ENCODE data around the gene SLC16A3.

SLC16A3 gene

DNA sequence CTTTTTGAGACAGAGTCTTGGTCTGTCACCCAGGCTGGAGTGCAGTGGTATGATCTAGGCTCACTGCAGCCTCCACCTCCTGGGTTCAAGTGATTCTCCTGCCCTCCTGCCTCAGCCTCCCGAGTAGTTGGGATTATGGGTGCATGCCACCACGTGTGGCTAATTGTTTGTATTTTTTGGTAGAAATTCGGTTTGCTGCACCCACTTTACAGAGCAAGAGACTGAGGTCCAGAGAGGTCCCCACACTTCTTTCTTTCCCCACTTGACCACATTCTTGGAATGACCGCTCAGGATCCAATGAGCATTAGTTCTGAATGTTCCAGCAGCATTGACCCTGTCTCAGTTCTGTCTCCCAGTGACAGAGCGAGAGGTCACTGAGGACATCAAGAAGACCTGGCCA lies 5.3 kb upstream of the SLC16A3 start:
- DNase-seq (ENCODE audit: low spot score), result no peak

GRCh38 chr17:82224666-82225065 lies 4.2 kb upstream of the SLC16A3 start:
- DNase-seq (ENCODE audit: low spot score), result no peak

- DNase-seq (ENCODE audit: low spot score), result no peak
These were observed 3.3 kb upstream of the SLC16A3 start for GRCh38 chr17:82225368-82226029.

GRCh38 chr17:82226146-82226808 lies 2.6 kb upstream of the SLC16A3 start:
- DNase-seq (ENCODE audit: low spot score), result no peak

GRCh38 chr17:82226809-82227628 lies 1.8 kb upstream of the SLC16A3 start:
- no peak for DNase-seq (ENCODE audit: low spot score)

DNA sequence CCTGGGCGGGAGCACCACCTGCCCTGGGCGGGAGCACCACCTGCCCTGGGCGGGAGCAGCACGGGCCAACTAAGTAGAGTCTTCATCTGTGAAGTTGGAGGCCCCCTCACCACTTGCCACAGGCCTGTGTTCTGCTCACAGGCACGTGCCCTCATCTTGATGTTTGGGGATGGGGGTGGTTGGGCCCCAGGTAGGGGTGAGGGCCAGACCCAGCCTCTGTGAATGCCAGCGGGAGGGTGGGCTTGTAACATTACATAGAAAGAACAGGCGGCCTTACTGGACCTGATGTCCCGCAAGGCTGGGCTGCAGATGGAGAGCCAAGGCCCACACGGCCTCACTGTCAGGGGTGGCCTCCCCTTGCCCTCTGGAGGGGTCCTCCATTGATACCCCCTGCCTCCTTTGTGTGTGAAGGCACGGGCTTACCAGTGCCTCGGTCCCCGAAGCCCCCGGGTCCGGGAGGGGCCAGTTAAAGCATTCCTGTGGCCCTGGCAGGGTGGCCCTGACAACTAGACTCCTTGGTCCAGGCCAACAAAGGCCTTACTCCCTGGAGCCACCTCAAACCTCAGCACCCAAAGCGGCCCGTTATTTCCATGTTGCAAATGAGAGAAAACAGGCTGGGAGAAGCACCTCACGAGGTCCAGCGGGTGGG lies 1.1 kb upstream of the SLC16A3 start:
- DNase-seq (ENCODE audit: low spot score), result no peak

DNA sequence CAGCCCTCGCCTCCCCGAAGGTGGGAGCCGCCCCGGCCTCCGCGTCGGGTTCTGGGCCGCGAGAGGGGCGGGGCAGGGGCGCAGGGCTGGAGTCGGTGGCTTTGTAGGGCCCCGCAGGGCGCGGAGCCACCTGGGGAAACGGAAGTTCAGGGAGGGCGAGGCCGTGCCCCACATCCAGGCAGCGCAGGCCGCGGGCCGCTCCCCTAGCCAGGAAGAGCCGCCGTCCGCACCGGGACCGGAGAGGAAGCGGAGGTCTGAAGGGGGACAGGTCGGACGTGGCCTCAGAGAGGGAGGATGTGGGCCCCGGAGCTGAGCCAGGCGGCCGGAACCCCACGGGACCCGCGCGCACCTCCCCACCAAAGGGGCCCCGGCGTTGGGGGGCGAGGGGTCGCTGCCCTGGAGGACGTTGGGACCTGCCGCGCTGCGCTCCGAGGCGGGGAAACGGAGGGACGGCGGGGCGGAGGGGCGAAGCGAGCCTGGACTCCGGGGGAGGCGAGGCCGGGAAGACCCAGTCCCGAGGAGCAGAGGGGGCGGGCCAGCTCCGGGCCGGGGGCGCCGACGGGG lies 482 bp upstream of the SLC16A3 start:
- DNase-seq (ENCODE audit: low spot score), result no peak

GRCh38 chr17:82229698-82230608 lies 1.1 kb downstream of the SLC16A3 start:
- DNase-seq (ENCODE audit: low spot score), result peak; percentile 43

DNA sequence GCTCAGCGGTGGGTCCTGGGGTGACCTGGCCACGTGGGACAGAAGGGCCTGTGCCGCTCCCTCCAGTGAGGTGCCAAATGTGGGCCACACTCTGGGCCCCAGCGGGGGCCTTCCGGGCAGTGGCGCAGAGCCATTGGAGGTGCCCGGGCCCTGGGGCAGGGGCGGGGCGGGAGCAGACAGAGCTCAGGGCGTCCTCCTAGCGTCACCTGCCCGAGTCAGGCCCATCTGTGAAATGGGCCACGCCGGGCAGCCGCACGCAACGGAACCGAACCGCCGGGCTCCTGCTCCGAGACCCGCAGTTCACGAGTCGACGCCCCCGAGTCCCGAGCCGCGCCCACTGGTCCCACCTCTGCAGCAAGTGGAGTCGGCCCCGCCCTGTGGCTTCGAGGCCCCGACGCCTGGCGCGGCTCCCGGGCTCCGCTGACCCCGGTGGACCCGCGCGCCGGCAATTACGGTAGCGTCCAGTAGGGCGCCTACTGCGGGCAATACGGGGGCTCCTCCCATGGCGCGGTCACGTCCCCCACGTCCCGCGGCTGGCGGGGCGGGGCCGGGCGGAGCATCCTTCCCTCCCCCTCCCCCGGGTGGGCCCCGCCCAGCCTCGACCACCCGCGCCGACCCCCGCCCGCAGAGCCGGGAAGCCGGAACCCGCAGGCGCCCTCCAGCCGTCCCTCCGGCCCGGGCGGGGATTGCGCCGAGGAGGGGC lies 1.9 kb downstream of the SLC16A3 start:
- peak; percentile 93 for DNase-seq (ENCODE audit: low spot score)

- DNase-seq (ENCODE audit: low spot score), result no peak
These were observed 2.4 kb downstream of the SLC16A3 start for GRCh38 chr17:82231312-82231561.

DNA sequence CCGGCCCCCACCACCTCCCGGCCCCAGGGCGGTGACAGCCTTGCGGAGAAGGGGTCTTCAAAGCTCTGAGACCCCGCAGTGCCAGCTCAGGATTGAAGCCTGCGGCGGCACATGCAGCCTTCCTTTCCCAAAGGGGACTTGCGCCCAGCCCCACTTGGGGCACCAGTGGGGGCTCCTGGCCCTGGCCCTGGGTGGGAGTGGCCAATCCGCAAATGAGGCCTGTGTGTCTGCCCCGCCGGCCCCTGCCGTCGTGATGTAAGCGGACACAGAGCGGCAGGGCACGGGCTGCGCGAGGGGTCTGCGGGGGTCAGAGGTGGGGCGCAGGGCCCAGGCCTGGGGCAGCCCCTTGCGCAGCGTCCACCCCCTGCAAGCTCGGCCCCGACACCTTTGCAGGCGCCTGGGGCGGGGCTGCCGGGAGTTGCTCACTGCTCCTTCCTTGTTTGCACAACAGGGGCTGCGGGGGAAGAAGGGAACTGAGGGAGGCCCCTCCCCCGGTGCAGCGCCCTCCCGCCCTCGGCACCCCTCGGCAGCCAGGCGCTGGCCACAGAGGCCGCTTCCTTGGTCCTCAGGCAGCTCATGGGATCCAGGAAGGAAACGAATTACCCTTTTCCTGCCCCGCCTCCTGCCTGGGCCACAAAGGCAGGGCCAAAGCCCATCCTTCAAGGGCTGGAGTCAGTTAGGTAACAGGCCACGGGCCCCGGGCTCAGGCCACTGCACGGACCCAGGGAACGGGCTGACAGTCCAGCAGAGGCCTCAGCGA lies 2.9 kb downstream of the SLC16A3 start:
- DNase-seq (ENCODE audit: low spot score), result peak; percentile 58

- DNase-seq (ENCODE audit: low spot score), result no peak
These were observed 3.5 kb downstream of the SLC16A3 start for GRCh38 chr17:82232322-82232820.

DNA sequence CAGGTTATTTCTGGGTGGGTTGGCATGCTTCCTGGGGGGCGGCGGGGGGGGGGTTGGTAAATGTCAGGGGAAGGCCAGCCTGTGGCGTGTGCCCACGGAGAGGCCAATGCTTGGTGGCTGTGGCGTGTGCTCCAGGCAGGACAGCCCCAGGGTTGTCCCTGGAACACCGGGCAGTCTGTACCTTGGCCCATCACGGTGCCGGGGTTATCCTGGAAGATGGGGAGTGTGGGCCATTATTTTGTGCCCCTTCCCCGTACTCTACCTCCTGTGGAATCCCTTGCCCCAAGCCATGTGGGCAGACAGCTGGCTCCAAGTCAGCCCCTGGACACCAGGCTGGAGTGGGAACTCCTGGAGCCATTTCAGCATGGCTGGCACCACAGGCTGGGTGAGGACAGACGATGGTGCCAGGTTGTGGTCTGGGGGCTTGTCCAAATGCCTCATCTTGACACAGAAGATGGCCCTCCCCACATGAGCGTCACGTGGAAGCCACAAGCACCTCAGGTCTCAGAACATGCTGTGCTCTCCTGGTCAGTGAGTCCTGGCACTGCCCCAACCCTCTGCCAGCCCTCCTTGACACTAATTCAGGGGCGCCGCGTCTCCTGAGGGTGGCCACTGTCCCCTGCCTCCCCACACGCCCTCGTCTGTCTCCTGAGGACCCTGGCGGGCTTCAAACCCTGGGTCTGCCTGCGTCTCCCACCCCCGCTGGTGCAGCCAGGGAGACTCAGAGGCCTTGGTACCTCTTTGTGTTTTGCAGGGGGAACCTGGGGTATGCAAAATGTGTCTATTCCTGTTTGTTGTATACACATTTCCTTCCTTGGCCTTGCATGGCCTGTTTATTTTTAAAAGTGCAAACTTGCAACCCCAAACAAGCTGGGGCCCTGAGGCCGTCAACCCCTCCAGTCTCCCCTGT lies 4.3 kb downstream of the SLC16A3 start:
- no peak for DNase-seq (ENCODE audit: low spot score)

DNA sequence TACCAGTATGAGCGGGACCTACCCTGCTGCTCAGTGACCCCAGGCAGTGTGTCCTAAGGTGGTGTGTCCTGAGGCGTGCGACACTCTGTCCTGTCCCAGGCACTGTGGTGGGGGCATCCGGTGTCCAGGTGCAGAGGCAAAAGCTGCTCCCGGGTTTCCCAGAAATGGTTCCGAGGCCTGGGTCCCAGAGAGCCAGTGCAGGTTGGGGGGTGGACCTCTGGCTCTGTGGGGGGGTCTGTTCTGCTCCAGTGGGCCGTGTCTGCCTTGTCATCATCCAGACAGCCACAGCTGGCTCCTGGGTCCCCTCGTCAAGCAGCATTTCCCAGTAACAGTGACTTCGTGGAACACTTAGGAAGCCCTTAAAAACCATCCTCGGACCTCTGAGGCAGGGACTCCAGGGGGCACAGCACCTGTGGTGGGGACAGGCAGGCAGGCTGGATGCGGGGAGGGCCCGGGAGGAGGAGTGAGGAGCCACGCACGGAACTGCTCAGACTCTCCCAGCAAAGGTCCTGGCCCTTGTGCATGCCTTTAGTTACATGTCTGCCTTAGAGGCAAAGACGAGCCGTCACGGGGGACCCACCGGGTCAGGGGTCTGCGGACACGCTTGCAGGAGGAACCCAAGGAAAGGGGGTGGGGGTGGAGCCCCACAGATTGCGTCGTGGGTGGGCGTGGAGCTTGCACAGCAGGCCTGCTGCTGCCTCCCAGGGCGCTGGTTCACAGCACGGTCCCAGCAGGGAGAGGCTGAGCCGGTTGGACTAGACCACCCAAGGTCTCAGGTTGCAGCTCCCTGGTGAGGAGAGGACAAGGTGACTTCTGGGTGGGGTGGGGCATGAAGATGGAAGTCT lies 5.6 kb downstream of the SLC16A3 start:
- DNase-seq (ENCODE audit: low spot score), result no peak

GRCh38 chr17:82235056-82235774 lies 6.4 kb downstream of the SLC16A3 start:
- no peak for DNase-seq (ENCODE audit: low spot score)

- no peak for DNase-seq (ENCODE audit: low spot score)
These were observed 6.9 kb downstream of the SLC16A3 start for GRCh38 chr17:82235775-82236141.
